GM23338 (cell line): ENCODE results near the gene MTMR1. TPM values are rescaled to one million over a fixed set of nuclear protein-coding genes. Genes with fewer than 3 reads are reported as not detected.

Source experiments
- ATAC-seq: fragments of 200-7000 bp; cut with Tn5 transposase; 3 replicates; pipeline ENCODE4 v1.9.1; 2020
- DNase-seq: peaks from one replicate; pipeline ENCODE4 v3.0.0-alpha.2; 2015; ENCODE audit warnings: low spot score
- H2AFZ ChIP-seq: fragments of 200-600 bp; sonication (generic); 2 replicates; pipeline ENCODE4 v1.8.0; 2016; ENCODE audit warnings: antibody characterized with exemption, mild to moderate bottlenecking, moderate library complexity
- H3F3A ChIP-seq: fragments of 200-600 bp; sonication (generic); replicated peaks from 2 replicates; pipeline ENCODE4 v1.8.0; 2017; ENCODE audit warnings: antibody characterized with exemption, mixed run types, low read depth
- H3K27ac ChIP-seq: fragments of 200-600 bp; sonication (generic); 2 replicates; pipeline ENCODE4 v1.6.1; 2016; ENCODE audit warnings: low read depth
- H3K27me3 ChIP-seq: fragments of 200-600 bp; sonication (generic); 2 replicates; pipeline ENCODE4 v1.8.0; 2016; ENCODE audit warnings: mild to moderate bottlenecking, mixed run types, moderate library complexity; ENCODE audit not compliant: insufficient read depth
- H3K36me3 ChIP-seq: fragments of 200-600 bp; sonication (generic); 2 replicates; pipeline ENCODE4 v1.8.0; 2016; ENCODE audit warnings: mild to moderate bottlenecking; ENCODE audit not compliant: insufficient read depth
- H3K4me1 ChIP-seq: fragments of 200-600 bp; sonication (generic); 2 replicates; pipeline ENCODE4 v1.8.0; 2016; ENCODE audit warnings: mild to moderate bottlenecking, moderate library complexity; ENCODE audit not compliant: insufficient read depth
- H3K4me2 ChIP-seq: fragments of 200-600 bp; sonication (generic); 2 replicates; pipeline ENCODE4 v1.7.1; 2017; ENCODE audit warnings: mixed run types
- H3K4me3 ChIP-seq: fragments of 200-600 bp; sonication (generic); 2 replicates; pipeline ENCODE4 v1.6.1; 2016; ENCODE audit warnings: mixed run types
- H3K79me2 ChIP-seq: fragments of 200-600 bp; sonication (generic); replicated peaks from 2 replicates; pipeline ENCODE4 v1.8.0; 2017; ENCODE audit warnings: mild to moderate bottlenecking; ENCODE audit not compliant: insufficient read depth
- H3K9me2 ChIP-seq: fragments of 200-600 bp; sonication (generic); 2 replicates; pipeline ENCODE4 v1.8.0; 2017; ENCODE audit not compliant: insufficient read depth
- H4K20me1 ChIP-seq: fragments of 200-600 bp; sonication (generic); replicated peaks from 2 replicates; pipeline ENCODE4 v1.8.0; 2017; ENCODE audit warnings: mild to moderate bottlenecking; ENCODE audit not compliant: insufficient read depth
- H3K27ac Mint-ChIP-seq: 2 replicates; pipeline ENCODE4 v1.8.0; 2020; ENCODE audit warnings: inconsistent platforms, mild to moderate bottlenecking, moderate library complexity, mixed read lengths
- H3K27me3 Mint-ChIP-seq: 3 replicates; pipeline ENCODE4 v1.8.0; 2022; ENCODE audit warnings: low read depth, mild to moderate bottlenecking, moderate library complexity, mixed read lengths, inconsistent platforms; ENCODE audit not compliant: insufficient read depth, poor library complexity
- H3K36me3 Mint-ChIP-seq: 3 replicates; pipeline ENCODE4 v1.8.0; 2021; ENCODE audit warnings: low read depth, mild to moderate bottlenecking, inconsistent platforms, moderate library complexity, mixed read lengths
- H3K4me1 Mint-ChIP-seq: 3 replicates; pipeline ENCODE4 v1.8.0; 2020; ENCODE audit warnings: mild to moderate bottlenecking, inconsistent platforms, mixed read lengths
- H3K4me3 Mint-ChIP-seq: 3 replicates; pipeline ENCODE4 v1.8.0; 2021; ENCODE audit warnings: moderate library complexity, mild to moderate bottlenecking, inconsistent platforms, mixed read lengths
- H3K9me3 Mint-ChIP-seq: 3 replicates; pipeline ENCODE4 v1.8.0; 2020; ENCODE audit warnings: moderate library complexity, mild to moderate bottlenecking, inconsistent platforms, mixed read lengths
- CREB1 ChIP-seq: fragments of 250-450 bp; sonication (Bioruptor Pico); IDR thresholded peaks from 2 replicates; pipeline ENCODE4 v1.5.0; 2020; ENCODE audit warnings: low read depth, mild to moderate bottlenecking, moderate library complexity
- EZH2 ChIP-seq: fragments of 200-600 bp; sonication (generic); IDR thresholded peaks from one replicate; pipeline ENCODE4 v1.8.0; 2017; ENCODE audit warnings: antibody characterized with exemption, mild to moderate bottlenecking, low read depth; ENCODE audit not compliant: unreplicated experiment
- JUNB ChIP-seq: IDR thresholded peaks from one replicate; pipeline ENCODE4 v1.6.1; 2016; ENCODE audit warnings: antibody characterized with exemption; ENCODE audit not compliant: unreplicated experiment
- NANOG ChIP-seq: IDR thresholded peaks from 2 replicates; pipeline ENCODE4 v1.6.1; 2016; ENCODE audit warnings: antibody characterized with exemption, borderline replicate concordance
- POLR2AphosphoS5 ChIP-seq: IDR thresholded peaks from 2 replicates; pipeline ENCODE4 v1.6.1; 2016; ENCODE audit warnings: antibody characterized with exemption, low read depth
- ZNF114 ChIP-seq: fragments of 250-450 bp; sonication (Bioruptor Pico); IDR thresholded peaks from 2 replicates; pipeline ENCODE4 v1.5.0; 2020; ENCODE audit warnings: mild to moderate bottlenecking, moderate library complexity
- ZNF331 ChIP-seq: fragments of 250-450 bp; sonication (Bioruptor Pico); IDR thresholded peaks from 2 replicates; pipeline ENCODE4 v1.5.0; 2020; ENCODE audit warnings: low read depth, mild to moderate bottlenecking, moderate library complexity
- polyA plus RNA-seq: library from polyadenylated mRNA; unstranded; fragments of >200 nt; fragmentation: Nextera tagmentation; extraction: Ambion mirVana; gene quantifications from 2 replicates; pipeline ENCODE4 v1.2.1, GENCODE V29; 2016
- total RNA-seq: library from RNA; depleted of rRNA; stranded (reverse); fragments of >200 nt; shearing (Covaris generic); gene quantifications from 2 replicates; pipeline ENCODE4 v1.2.3, GENCODE V29; 2014
- TF ChIP-seq, protein P1 (sequence below): IDR thresholded peaks from 2 replicates; pipeline ENCODE4 v1.6.1; 2016; ENCODE audit warnings: antibody characterized with exemption
- TF ChIP-seq, protein P2 (sequence below): fragments of 250-450 bp; sonication (Bioruptor Pico); IDR thresholded peaks from 2 replicates; pipeline ENCODE4 v1.5.0; 2020; ENCODE audit warnings: mild to moderate bottlenecking, moderate library complexity

The MTMR1 gene
- total and polyA plus RNA-seq, 2 experiments from 2014 or later = 4.5 to 19.1 TPM

DNA sequence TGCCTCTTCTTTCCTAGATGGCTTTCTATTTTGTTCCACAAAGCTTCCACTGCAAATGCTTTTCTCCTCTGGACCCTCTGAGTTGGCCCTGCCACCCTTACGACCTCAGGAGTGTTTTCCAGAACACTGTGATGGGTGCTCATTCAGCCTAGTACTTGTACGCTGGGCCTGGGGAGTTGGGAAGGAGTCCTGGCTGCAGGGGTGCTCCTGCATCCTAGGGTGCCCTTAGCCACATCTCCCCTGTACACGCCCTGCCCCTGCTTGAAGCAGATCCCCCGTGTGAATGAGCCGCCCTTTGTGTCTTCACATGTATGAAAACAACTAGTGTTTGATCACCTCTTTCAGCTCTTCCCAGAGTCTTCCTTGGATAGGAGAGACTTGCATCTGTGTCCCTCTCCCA, 64.2 kb downstream of the MTMR1 start:
- H3K27ac Mint-ChIP-seq = no peak overlapping the region
- no peak overlapping the region for H3K4me3 Mint-ChIP-seq
- no peaks in the 10 kb centered on the region for H3K4me1 ChIP-seq
- no peaks in the 10 kb centered on the region for H3K79me2 ChIP-seq
- H3K27ac ChIP-seq = no peak overlapping the region
- H3K9me3 Mint-ChIP-seq = no peaks in the 10 kb centered on the region
- H3K36me3 Mint-ChIP-seq = peaks cover 4% of the 10 kb centered on the region; the same call in 2 of the 3 replicates
- TF ChIP-seq CREB1 = no peak
- no peak for TF ChIP-seq POLR2AphosphoS5
- TF ChIP-seq, protein P1, sequence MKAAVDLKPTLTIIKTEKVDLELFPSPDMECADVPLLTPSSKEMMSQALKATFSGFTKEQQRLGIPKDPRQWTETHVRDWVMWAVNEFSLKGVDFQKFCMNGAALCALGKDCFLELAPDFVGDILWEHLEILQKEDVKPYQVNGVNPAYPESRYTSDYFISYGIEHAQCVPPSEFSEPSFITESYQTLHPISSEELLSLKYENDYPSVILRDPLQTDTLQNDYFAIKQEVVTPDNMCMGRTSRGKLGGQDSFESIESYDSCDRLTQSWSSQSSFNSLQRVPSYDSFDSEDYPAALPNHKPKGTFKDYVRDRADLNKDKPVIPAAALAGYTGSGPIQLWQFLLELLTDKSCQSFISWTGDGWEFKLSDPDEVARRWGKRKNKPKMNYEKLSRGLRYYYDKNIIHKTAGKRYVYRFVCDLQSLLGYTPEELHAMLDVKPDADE = no peak
- TF ChIP-seq ZNF331 = no peak
- no peak for TF ChIP-seq JUNB
- TF ChIP-seq NANOG = no peak
- no peak for TF ChIP-seq ZNF114 (CRISPR knock-in tag)
- TF ChIP-seq, protein P2, sequence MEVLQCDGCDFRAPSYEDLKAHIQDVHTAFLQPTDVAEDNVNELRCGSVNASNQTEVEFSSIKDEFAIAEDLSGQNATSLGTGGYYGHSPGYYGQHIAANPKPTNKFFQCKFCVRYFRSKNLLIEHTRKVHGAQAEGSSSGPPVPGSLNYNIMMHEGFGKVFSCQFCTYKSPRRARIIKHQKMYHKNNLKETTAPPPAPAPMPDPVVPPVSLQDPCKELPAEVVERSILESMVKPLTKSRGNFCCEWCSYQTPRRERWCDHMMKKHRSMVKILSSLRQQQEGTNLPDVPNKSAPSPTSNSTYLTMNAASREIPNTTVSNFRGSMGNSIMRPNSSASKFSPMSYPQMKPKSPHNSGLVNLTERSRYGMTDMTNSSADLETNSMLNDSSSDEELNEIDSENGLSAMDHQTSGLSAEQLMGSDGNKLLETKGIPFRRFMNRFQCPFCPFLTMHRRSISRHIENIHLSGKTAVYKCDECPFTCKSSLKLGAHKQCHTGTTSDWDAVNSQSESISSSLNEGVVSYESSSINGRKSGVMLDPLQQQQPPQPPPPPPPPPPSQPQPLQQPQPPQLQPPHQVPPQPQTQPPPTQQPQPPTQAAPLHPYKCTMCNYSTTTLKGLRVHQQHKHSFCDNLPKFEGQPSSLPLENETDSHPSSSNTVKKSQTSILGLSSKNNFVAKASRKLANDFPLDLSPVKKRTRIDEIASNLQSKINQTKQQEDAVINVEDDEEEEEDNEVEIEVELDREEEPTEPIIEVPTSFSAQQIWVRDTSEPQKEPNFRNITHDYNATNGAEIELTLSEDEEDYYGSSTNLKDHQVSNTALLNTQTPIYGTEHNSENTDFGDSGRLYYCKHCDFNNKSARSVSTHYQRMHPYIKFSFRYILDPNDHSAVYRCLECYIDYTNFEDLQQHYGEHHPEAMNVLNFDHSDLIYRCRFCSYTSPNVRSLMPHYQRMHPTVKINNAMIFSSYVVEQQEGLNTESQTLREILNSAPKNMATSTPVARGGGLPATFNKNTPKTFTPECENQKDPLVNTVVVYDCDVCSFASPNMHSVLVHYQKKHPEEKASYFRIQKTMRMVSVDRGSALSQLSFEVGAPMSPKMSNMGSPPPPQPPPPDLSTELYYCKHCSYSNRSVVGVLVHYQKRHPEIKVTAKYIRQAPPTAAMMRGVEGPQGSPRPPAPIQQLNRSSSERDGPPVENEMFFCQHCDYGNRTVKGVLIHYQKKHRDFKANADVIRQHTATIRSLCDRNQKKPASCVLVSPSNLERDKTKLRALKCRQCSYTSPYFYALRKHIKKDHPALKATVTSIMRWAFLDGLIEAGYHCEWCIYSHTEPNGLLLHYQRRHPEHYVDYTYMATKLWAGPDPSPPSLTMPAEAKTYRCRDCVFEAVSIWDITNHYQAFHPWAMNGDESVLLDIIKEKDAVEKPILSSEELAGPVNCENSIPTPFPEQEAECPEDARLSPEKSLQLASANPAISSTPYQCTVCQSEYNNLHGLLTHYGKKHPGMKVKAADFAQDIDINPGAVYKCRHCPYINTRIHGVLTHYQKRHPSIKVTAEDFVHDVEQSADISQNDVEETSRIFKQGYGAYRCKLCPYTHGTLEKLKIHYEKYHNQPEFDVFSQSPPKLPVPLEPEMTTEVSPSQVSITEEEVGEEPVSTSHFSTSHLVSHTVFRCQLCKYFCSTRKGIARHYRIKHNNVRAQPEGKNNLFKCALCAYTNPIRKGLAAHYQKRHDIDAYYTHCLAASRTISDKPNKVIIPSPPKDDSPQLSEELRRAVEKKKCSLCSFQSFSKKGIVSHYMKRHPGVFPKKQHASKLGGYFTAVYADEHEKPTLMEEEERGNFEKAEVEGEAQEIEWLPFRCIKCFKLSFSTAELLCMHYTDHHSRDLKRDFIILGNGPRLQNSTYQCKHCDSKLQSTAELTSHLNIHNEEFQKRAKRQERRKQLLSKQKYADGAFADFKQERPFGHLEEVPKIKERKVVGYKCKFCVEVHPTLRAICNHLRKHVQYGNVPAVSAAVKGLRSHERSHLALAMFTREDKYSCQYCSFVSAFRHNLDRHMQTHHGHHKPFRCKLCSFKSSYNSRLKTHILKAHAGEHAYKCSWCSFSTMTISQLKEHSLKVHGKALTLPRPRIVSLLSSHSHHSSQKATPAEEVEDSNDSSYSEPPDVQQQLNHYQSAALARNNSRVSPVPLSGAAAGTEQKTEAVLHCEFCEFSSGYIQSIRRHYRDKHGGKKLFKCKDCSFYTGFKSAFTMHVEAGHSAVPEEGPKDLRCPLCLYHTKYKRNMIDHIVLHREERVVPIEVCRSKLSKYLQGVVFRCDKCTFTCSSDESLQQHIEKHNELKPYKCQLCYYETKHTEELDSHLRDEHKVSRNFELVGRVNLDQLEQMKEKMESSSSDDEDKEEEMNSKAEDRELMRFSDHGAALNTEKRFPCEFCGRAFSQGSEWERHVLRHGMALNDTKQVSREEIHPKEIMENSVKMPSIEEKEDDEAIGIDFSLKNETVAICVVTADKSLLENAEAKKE (CRISPR knock-in tag) = no peak
- no peak for TF ChIP-seq EZH2
- H4K20me1 ChIP-seq = no peaks in the 10 kb centered on the region
- no peak overlapping the region for H3K4me2 ChIP-seq
- H2AFZ ChIP-seq = no peak overlapping the region
- no peak for ATAC-seq
- no peaks in the 10 kb centered on the region for H3K36me3 ChIP-seq
- no peaks in the 10 kb centered on the region for H3K27me3 Mint-ChIP-seq
- H3K4me3 ChIP-seq = no peak overlapping the region
- H3K4me1 Mint-ChIP-seq = peaks cover 5% of the 10 kb centered on the region; the same call in 1 of the 3 replicates
- DNase-seq = no peak
- no peaks in the 10 kb centered on the region for H3K27me3 ChIP-seq
- H3K9me2 ChIP-seq = no peaks in the 10 kb centered on the region
- no peaks in the 10 kb centered on the region for H3F3A ChIP-seq
